ENCODE data around the gene WARS2. TPM values are rescaled to one million over a fixed set of nuclear protein-coding genes. Genes with fewer than 3 reads are reported as not detected.
"Not testable (repeated sequence)": the region's sequence is repeated elsewhere in the genome, so short reads cannot be mapped to it uniquely, and the experiment has no call there.

WARS2 gene
- total RNA-seq = 14.5 TPM

DNA sequence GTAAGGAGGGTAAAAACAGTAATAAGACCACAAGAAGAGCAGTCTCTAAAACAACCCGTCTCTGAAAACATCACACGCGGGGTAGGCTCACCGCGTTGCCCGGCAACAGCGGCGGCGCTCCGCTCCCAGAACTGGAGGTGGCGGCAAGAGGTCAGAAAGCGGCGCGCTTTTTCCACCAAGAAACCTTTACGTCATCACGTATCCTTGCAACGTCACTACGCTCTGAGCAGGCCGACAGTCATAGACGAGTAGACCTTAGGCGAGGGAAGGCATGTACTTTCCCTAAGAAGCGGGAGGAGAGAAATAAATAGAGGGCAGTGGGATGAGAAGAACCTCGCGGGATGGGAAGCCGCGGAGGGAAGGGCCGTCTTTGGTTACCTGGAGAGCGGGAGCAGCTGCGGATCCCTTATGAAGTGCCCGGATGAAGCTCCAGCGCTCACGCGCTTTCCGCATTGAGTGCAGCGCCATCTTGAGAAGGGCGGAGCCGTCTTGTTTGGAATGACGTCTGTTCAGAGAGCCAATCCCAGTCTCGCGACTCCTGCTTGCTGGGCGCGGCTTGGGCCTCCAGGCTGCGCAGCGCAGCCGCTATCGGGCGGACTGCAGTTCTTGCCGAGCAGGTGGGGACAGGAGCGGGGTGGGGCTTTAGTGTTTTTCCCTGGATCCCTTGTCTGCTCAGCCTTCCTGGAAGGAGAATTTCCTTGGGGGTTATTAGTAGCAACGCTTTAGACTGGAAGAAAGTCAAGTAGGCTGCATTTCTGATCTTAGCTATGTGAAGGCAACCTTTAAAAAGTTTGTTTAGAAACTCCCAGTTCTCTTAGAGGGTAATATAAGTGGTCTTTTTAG, at the start of gene WARS2:
WARS2 (minus strand) TSS at position 477 of the 843 bp plus-strand sequence; CDS start at position 468, 9 bp downstream.
- peak; percentile 99 for ATAC-seq

DNA sequence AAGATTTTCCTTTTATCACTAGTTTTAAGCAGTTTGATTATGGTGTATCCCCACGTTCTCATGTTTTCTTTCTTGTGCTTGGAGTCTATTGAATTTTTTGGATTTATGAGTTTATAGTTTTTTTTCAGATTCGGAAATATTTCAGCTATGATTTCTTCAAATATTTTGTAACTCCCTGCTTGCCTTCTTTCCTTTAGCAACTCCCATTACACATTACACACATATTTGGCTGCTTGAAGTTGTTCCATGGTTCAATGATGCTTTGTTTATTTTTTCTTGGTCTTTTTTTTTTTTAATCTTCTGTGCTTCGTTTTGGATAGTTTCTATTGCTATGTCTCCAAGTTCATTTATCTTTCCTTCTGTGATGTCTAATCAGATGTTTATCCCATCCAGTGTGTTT, 48.5 kb upstream of the WARS2 start:
- no peak for ATAC-seq

DNA sequence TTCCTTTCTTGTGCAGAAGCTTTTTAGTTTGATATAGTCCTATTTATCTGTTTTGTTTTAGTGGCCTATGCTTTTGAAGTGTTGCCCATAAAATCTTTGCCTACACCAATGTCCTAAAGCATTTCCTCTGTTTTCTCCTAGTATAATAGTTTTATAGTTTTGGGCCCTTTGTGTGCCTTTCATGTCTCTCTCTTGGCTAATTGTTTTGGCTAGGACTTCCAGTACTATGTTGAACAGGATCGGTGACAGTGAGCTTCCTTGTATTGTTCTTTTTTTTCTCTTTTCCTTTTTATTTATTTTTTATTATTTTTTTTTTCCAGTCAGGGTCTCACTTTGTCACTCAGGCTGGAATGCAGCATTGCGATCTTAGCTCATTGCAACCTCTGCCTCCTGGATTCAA, 47.0 kb upstream of the WARS2 start:
- no peak for ATAC-seq

DNA sequence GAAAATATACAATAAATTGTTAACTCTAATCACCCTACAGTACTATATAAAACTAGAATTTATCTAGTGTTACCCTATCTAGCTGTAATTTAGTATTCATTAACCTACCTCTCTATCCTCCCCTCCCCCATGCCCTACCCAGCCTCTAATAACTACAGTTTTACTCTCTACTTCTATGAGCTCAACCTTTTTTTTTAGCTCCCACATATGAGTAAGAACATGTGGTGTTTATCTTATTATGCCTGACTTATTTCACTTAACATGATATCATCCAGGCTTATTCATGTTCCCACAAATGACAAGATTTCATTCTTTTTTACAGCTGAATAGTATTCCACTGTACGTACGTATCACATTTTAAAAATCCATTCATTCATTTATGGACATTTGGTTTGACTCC, 46.0 kb upstream of the WARS2 start:
- no peak for ATAC-seq

DNA sequence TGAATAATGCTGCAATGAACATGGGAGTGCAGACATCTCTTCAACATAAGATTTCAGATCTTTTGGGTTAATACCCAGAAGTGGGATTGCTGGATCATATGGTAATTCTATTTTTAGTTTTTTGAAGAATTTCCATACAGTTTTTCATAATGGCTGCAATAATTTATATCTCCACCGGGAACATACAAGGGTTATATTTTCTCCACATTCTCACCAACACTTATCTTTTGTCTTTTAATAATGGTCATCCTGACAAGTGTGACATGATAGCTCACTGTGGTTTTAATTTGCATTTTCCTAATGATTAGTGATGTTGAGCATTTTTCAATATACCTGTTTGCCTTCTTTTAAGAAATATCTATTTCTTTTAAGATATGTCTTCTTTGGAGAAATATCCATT, 44.5 kb upstream of the WARS2 start:
- ATAC-seq = no peak

DNA sequence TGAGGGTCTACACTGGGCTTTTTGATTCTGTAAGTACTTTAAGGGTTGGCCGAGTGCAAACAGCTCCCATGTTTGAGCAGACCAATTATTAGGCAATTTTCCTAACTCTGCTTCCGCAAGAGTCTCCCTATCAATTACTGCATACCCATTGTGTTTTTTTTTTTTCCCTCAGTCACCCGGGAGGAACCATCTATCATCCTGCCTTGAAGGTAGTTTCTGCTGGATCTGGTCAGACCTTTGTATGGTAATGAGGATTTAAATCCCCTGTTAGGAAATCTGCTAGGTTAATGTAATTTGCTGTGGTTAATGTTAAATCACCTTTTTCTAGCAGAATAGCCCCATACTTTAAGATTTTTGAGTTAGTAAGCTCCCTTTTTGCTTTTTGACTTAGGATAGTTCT, 40.8 kb upstream of the WARS2 start:
- ATAC-seq = no peak

DNA sequence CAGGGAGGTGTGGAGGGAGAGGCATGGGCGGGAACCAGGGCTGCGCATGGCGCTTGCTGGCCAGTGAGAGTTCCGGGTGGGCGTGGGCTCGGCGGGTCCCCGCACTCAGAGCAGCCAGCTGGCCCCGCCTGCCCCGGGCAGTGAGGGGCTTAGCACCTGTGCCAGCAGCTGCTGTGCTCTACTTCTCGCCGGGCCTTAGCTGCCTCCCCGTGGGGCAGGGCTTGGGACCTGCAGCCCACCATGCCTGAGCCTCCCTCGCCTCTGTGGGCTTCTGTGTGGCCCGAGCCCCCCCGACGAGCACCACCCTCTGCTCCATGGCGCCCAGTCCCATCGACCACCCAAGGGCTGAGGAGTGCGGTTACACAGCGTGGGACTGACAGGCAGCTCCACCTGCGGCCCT, 38.6 kb upstream of the WARS2 start:
- no peak for ATAC-seq

DNA sequence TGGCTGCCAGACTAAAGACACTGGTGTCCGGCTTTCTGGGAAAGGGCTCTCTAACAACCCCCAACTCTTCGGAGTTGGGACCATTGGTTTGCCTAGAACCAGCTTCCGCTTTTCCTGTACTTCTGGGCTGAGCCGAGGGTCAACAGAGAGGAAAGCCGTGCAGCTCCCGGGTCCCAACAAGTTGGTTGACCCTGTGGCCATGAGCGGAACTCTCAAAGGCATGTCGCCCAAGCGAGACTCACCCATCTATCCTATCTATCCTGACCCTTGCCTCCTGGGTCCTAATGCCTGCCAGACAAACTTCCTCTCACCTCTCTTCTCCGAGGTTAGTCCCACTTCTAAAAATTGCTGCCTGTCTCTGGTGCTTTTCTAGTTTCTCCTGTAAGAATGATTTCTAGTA, 32.5 kb upstream of the WARS2 start:
- not testable (repeated sequence) for ATAC-seq

DNA sequence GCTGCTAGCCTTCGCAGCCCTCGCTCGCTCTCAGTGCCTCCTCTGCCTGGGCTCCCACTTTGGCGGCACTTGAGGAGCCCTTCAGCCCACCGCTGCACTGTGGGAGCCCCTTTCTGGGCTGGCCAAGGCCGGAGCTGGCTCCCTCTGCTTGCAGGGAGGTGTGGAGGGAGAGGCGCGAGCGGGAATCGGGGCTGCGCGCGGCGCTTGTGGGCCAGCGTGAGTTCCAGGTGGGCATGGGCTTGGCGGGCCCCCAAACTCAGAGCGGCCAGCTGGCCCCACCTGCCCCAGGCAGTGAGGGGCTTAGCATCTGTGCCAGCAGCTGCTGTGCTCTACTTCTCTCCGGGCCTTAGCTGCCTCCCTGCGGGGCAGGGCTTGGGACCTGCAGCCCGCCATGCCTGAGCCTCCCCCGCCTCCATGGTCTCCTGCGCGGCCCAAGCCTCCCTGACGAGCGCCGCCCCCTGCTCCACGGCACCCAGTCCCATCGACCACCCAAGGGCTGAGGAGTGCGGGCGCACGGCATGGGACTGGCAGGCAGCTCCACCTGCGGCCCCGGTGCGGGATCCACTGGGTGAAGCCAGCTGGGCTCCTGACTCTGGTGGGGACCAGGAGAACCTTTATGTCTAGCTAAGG, 31.0 kb upstream of the WARS2 start:
- ATAC-seq = not testable (repeated sequence)

DNA sequence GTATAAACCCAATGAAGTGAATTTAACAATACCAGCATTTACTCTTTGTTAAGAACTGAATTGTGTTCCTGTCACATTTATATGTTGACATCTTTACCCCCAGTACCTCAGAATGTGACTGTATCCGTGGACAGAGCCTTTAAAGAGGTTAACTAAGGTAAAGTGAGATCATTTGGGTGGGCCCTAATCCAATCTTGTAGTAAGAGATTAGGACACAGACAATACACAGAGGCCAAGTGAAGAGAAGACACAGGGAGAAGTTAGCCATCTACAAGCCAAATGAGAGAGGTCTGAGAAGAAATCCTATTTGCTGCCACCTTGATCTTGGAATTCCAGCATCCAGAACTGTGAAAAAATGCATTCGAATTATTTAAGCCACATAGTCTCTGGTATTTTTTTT, 22.9 kb upstream of the WARS2 start:
- no peak for ATAC-seq

DNA sequence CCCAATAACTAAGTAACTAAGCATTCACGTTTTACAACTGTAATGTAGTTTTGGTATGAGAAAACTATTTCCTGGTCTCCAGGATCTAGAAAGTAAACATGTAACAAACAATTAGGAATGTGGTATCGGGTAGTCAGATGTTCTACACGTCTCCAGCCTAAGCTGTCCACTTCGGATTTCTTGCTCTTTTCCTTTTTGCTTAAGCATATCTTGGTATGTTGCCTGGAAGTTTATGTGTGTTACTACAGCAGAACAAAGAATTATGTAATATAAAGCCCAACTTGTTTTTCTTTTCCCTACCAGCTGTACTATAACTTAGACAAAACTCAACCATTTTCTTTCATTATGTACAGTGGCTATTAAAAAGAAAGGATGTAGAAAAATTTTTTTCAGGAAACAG, 20.4 kb upstream of the WARS2 start:
- no peak for ATAC-seq

DNA sequence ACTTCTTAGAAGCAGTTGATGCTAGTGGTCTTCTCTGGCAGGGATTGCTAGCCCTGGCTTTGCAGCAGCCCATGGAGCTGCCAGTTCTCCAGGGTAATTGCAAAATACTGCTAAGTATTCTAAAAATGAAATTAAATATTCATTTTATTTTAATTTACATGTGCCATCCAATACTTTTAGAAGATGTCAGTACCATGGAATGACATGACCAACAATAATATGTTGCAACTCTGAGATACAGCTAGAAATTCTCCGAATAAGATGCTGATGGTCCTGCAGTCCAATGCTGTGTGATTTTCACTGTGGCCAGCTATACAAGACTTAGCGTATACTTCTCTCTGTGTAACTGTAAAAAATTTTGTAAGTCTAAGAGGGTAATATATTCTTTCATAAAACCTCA, 20.0 kb upstream of the WARS2 start:
- ATAC-seq = no peak

DNA sequence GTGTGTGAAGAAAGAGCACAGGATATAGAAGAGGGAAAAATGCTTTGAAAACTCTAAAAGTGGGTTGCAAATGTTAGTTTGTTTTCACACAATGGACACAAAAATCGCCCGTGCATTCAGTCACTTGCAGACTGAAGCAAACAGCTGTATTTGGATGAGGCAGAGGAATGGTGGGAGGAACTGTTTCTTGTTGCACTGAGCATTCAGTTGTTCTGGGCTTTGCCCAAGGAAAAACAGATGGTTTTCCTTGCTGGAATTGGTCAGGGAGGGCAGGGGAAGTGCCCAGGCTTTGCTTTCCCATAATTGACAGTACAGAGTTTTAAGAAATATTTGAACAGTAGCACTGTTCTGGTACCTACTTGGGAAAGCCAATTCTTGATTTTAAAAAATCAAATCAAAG, 19.5 kb upstream of the WARS2 start:
- ATAC-seq = no peak

DNA sequence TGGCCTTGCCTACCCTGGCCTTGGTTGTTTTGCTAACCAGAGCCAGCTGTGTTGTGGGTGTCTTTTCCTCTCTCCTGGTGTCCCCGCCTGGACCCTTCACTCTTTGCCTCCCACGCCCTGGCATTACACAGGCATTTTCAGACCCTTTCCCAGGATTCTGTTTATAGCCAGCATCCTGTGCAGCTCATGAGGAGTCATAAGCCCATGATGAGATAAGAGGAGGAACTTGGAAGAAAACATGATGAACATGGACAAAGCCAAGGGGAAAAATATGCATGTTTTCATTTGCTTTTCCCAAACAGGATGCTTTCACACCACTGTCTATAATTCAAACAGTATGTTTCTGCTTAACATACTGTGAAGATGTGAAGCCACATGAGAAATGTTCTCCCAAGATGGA, 18.7 kb upstream of the WARS2 start:
- no peak for ATAC-seq

DNA sequence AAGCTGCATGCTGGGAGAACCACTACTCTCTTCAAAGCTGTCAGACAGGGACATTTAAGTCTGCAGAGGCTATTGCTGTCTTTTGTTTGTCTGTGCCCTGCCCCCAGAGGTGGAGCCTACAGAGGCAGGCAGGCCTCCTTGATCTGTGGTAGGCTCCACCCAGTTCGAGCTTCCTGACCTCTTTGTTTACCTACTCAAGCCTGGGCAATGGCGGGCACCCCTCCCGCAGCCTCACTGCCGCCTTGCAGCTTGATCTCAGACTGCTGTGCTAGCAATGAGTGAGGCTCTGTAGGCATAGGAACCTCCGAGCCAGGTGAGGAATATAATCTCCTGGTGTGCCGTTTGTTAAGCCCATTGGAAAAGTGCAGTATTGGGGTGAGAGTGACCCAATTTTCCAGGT, 16.3 kb upstream of the WARS2 start:
- not testable (repeated sequence) for ATAC-seq

DNA sequence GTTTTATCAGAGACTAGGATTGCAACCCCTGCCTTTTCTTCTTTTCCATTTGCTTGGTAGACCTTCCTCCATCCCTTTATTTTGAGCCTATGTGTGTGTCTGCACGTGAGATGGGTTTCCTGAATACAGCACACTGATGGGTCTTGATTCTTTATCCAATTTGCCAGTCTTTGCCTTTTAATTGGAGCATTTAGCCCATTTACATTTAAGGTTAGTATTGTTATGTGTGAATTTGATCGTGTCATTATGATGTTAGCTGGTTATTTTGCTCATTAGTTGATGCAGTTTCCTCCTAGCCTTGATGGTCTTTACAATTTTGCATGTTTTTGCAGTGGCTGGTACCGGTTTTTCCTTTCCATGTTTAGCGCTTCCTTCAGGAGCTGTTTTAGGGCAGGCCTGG, 14.6 kb upstream of the WARS2 start:
- ATAC-seq = not testable (repeated sequence)

DNA sequence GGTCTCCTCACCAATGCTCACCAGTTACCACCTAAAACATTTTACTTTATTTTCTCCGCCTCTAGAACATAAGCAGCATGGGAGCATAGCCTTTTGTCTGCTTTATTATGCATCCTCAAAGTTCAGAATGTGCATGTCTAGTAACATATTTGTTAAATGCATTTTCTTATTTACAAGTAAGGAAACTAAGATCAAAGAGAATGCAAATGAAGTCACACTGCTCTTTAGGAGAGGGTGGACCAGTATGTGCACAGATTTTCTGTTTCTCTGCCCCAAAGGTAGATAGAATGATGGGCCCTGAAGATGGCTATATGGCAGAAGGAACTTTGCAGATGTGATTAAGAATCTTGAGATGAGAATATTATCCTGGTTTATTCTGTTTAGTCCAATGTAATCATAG, 9.7 kb upstream of the WARS2 start:
- no peak for ATAC-seq

DNA sequence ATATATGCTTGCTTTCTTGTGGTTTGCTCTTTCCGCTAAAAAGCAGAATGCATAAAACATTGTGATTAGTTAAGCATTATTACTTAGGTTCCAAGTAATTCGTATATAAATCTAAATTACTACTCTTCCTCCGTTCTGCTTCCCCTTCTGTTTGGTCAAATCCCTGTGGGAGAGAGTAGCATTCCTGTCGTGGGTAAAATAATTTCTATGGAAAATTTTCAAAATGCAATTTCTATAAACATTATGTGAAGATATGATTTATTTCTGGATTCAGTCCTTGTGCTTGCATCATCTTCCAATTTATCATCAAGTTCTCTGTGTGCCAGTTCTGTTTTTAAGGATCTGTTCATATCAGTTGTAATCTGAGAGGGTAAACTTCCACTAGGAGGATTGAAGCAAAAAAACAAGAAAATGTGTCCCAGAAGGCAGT, 7.2 kb upstream of the WARS2 start:
- ATAC-seq = no peak

DNA sequence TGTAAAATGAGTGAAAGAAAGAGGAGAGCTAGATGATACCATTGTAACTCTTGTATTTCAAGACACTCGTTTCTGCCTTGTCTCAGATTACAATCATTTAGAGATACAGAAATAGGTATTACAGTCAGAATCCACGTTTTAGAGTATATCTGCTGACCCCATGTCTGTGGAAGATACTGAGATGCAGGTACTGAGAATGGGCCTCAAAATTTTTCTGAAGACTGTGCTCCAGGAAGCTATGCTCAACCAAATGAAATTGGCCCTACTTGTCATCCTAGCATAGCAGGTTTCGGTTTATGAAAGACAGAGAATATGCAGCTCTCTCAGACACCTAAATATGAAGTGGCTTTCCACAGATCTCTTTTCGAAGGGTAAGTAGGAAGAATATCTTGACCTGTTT, 6.0 kb upstream of the WARS2 start:
- no peak for ATAC-seq

DNA sequence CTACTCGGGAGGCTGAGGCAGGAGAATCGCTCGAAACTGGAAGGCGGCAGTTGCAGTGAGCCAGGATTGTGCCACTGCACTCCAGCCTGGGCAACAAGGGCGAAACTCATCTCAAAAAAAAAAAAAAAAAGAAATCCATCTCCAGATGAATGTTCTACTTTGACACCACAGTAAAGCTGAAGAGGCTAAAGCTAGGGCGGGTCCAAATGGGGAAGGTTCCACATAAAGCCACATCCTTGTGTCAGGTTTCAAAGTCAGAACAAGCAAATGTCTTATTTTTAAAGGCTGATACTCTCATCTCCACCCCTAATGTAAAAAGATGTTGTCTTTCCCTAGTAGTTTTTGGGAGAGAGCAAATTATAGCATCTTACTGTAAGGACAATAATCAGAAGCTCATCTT, 4.4 kb upstream of the WARS2 start:
- ATAC-seq = no peak

DNA sequence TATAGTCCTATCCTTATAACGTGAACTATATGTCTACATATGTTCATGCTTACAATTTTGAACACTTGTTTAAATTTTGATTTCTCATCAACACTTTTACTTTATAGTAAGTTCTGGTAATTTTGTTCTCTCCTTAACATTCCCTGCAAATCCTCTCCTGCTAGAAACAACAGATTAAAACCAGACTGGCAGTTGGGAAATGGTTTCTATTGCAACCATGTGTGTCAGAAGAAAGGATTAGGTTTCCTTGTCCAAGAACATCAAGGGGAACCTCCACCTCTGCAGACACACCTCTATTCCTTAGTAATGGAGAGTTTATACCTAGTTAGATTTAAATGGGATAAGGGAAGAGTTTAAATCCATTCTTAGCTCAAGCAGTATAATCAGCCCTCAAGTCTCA, 3.3 kb upstream of the WARS2 start:
- ATAC-seq = no peak

DNA sequence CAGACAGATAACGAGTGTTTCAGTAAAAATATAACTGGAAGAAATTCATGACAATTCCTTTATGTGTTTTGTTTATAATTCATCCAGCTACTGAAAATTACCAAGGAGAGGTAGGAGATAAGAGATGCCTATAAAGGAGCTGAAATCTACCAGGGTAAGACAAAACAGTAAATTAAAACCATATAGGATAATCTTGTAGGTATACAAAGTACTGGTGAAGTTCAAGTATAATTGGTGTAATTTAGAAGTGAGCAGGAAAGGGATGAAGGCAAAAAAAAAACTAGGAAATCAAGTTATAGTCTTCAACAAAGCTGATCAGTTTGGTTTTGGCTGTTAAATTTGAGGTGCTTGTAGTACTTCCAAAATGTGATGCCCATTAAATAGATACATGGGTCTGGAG, 1.2 kb upstream of the WARS2 start:
- ATAC-seq = no peak

DNA sequence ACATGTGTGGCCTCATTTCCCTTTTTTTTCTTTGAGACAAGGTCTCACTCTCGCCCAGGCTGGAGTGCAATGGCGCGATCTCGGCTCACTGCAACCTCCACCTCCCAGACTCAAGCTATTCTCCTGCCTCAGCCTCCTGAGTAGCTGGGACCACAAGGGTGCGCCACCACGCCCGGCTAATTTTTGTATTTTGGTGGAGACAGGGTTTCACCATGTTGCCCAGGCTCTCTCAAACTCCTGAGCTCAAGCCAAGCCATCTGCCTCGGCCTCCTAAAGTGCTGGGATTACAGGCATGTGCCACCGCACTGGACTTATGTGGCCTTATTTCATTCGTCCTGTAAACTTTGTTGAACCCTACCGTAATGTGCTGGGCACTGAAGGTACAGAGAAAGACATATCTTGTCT, 569 bp upstream of the WARS2 start:
- no peak for ATAC-seq

DNA sequence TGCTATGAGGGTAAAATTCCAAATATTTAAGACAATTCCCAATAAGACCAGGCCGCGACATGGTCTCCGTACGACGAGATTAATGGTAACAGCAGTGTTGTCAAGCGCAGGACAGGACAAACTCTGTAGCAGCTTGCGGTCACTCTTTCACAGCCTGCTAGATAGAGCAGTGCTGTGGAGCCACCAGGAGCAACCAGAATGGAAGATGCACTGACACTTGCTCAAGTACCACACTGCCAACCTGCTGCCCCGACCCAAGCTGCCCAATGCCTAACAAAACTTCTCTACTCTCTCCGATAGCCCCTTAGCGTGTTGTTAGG, 636 bp downstream of the WARS2 start:
- ATAC-seq = peak; percentile 28

DNA sequence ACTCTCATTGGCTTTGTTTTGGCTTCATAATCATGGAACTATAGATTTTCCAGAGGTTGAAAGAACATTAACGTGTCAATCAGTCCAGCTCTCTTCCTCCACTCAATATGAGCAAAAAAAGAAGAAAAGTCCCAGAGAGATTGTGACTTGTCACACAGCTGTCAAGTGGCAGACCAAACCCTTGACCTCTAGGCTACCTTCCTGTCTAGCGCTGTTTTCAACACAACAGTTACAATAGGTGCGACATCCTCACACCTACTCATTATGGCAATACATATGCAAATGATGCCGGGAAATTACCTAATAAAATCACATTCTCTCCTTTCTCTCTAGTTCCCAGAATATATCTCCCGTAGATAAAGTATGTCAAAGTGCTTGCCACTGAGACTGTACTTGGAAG, 1.1 kb downstream of the WARS2 start:
- ATAC-seq = no peak
